Fibroblast of lung (primary cell): ENCODE measurements around the gene TTLL12.

Experiments used
- EZH2 ChIP-seq: IDR thresholded peaks from 2 replicates; pipeline ENCODE4 v1.5.1; 2012; ENCODE audit warnings: low read length, control low read depth, mild to moderate bottlenecking; ENCODE audit errors: missing control alignments
- TF ChIP-seq, protein P1 (sequence below), 2 donors: IDR thresholded peaks in 1 of 2; conservative IDR thresholded peaks in 1 of 2; 1 replicate in 1 of 2; 2 replicates in 1 of 2; pipeline ENCODE4 v1.5.1; 2011 to 2012; ENCODE audit warnings: low read length in 2 of 2, control low read depth in 1 of 2, inconsistent platforms in 1 of 2, low read depth in 1 of 2, mild to moderate bottlenecking in 1 of 2

DNA sequence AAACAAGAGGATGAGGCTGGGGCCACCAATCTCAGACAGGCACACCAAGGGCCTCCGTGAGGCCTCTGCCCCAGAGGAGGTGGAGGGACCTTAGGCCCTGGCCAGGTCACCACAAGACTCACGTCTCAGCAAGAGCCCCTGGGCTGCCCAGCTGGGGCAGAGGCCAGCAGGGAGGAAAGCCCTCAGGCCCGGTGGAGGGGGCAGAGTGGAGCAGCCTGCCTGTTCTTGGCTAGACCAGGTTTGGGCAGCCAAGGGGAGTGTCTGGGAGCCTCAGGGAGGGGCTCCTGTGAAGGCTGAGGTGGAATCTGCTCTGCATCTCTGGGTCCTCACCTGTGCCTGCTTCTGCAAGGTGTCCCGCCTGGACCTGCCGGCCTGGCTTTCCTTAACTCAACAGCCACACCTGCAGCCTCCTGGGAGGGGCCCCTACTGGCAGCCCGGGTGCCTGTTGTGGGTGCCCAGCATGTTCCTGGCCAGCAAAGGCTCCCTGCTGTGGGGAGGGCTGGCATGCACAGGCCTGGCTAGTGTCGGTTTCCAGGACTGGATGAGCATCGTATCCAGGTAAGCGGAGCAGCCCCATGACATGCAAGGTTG lies 11.9 kb downstream of the TTLL12 start:
- TF ChIP-seq, protein P1, sequence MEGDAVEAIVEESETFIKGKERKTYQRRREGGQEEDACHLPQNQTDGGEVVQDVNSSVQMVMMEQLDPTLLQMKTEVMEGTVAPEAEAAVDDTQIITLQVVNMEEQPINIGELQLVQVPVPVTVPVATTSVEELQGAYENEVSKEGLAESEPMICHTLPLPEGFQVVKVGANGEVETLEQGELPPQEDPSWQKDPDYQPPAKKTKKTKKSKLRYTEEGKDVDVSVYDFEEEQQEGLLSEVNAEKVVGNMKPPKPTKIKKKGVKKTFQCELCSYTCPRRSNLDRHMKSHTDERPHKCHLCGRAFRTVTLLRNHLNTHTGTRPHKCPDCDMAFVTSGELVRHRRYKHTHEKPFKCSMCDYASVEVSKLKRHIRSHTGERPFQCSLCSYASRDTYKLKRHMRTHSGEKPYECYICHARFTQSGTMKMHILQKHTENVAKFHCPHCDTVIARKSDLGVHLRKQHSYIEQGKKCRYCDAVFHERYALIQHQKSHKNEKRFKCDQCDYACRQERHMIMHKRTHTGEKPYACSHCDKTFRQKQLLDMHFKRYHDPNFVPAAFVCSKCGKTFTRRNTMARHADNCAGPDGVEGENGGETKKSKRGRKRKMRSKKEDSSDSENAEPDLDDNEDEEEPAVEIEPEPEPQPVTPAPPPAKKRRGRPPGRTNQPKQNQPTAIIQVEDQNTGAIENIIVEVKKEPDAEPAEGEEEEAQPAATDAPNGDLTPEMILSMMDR (conservative IDR thresholded peaks at IDR 0.05 in 1 of 2, IDR thresholded peaks at IDR 0.05 in 1 of 2; ENCODE audit: low read depth in 1 of 2, low read length in 2 of 2), result no peak
- TF ChIP-seq EZH2, result no peak
